ENCODE data around the gene RBMX.

The RBMX gene

DNA sequence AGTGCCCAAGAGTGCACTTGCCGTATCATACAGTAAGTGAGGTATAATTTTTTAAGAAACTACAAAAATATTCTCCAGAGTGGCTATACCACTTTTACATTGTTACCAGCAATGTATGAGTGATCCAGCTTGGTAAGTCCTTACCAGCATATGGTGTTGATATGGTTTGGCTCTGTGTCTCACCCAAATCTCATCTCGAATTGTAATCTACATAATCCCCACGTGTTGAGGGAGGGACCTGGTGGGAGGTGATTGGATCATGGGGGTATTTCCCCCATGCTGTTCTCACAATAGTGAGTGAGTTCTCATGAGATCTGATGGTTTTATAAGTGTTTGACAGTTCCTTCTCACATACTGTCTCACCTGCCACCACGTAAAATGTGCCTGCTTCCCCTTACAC lies 44.8 kb downstream of the RBMX start:
- Histone ChIP-seq H3K36me3 (ENCODE audit: control insufficient read depth, insufficient read depth, low read length) (no peaks in the 10 kb centered on the region; the same call in none of the 2 replicates), H3K4me3 (ENCODE audit: low read depth, low read length) (no peak overlapping the region), H3K27me3 (ENCODE audit: control insufficient read depth, insufficient read depth, low read length) (no peaks in the 10 kb centered on the region), H3K4me1 (ENCODE audit: control insufficient read depth, insufficient read depth, low read length) (0 out of 2 replicates have a peak, but pooled peaks cover 4% of the 10 kb centered on the region), H3K9me3 (ENCODE audit: control insufficient read depth, insufficient read depth, low read depth, low read length) (no peaks in the 10 kb centered on the region), H3K27ac (ENCODE audit: low read depth, low read length) (no peak overlapping the region), H3K9ac (ENCODE audit: low read length) (no peak overlapping the region)

- Histone ChIP-seq H3K4me1 (ENCODE audit: control insufficient read depth, insufficient read depth, low read length) (no peaks in the 10 kb centered on the region), H3K9me3 (ENCODE audit: control insufficient read depth, insufficient read depth, low read depth, low read length) (0 out of 2 replicates have a peak, but pooled peaks cover 2% of the 10 kb centered on the region), H3K36me3 (ENCODE audit: control insufficient read depth, insufficient read depth, low read length) (no peaks in the 10 kb centered on the region), H3K9ac (ENCODE audit: low read length) (no peak overlapping the region), H3K27ac (ENCODE audit: low read depth, low read length) (no peak overlapping the region), H3K27me3 (ENCODE audit: control insufficient read depth, insufficient read depth, low read length) (no peaks in the 10 kb centered on the region), H3K4me3 (ENCODE audit: low read depth, low read length) (no peak overlapping the region)
These were observed 51.1 kb downstream of the RBMX start for GRCh38 chrX:136829413-136829812.

DNA sequence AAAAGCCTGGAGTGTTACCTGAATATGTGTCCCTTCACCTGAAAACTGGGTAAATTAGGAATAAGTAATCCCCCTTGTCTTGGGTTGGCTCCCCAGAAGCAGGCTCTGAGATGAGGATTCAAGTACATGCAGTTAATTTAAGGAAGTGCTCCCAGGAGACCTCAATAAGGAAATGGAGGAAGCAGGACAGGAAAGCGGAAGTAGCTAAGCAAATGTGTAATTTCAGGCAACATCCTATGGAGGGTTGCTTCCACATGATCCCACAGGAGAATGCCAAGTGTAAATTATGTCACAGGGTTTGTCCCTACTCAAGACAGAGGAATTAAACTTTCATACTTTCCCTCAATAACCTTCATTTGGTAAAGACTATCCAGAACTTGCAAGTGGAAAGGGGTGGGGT lies 51.7 kb downstream of the RBMX start:
- H3K9ac ChIP-seq (ENCODE audit: low read length), result no peak overlapping the region
- no peak overlapping the region for H3K27ac ChIP-seq (ENCODE audit: low read depth, low read length)
- H3K4me1 ChIP-seq (ENCODE audit: control insufficient read depth, insufficient read depth, low read length), result no peaks in the 10 kb centered on the region
- H3K27me3 ChIP-seq (ENCODE audit: control insufficient read depth, insufficient read depth, low read length), result no peaks in the 10 kb centered on the region
- no peaks in the 10 kb centered on the region for H3K36me3 ChIP-seq (ENCODE audit: control insufficient read depth, insufficient read depth, low read length)
- H3K4me3 ChIP-seq (ENCODE audit: low read depth, low read length), result no peak overlapping the region
- 0 out of 2 replicates have a peak, but pooled peaks cover 4% of the 10 kb centered on the region for H3K9me3 ChIP-seq (ENCODE audit: control insufficient read depth, insufficient read depth, low read depth, low read length)

DNA sequence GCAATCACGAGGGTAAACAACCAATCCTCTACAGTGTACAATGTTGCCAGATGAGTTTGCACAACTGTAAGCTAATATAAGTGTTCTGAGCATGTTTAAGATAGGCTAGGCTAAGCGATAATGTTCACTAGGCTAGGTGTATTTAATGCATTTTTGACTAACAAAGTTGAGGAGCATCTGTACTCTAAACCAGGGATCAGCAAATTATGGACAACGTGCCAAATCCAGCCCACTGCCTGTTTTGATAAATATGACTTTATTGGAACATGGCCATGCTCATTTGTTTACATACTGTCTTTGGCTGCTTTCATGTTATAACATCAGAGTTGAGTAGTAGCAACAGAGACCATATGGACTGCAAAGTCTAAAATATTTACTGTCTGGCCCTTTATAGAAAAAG lies 53.5 kb downstream of the RBMX start:
- H3K36me3 ChIP-seq (ENCODE audit: control insufficient read depth, insufficient read depth, low read length), result no peaks in the 10 kb centered on the region
- no peak overlapping the region for H3K9ac ChIP-seq (ENCODE audit: low read length)
- no peaks in the 10 kb centered on the region for H3K27me3 ChIP-seq (ENCODE audit: control insufficient read depth, insufficient read depth, low read length)
- no peaks in the 10 kb centered on the region for H3K4me1 ChIP-seq (ENCODE audit: control insufficient read depth, insufficient read depth, low read length)
- H3K27ac ChIP-seq (ENCODE audit: low read depth, low read length), result no peak overlapping the region
- H3K4me3 ChIP-seq (ENCODE audit: low read depth, low read length), result no peak overlapping the region
- H3K9me3 ChIP-seq (ENCODE audit: control insufficient read depth, insufficient read depth, low read depth, low read length), result 0 out of 2 replicates have a peak, but pooled peaks cover 4% of the 10 kb centered on the region

DNA sequence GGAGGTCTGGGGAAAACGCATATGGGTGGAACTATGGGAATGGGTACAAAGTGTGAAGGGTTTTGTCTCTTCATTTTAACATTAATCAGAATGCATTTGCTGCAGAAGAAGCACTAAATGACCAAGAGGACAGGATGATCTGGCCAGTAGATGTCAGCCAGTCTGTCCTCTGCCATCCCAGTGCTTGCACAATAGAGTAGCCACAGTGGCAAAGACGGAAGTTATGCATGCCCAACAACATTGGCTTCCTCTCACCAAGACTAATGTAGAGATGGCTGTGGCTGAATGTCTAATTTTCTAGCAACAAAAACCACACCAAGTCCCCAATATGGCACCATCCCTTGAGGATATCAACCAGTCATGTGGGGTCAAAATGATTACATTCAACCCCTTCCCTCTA lies 54.8 kb downstream of the RBMX start:
- Histone ChIP-seq H3K27me3 (ENCODE audit: control insufficient read depth, insufficient read depth, low read length) (no peaks in the 10 kb centered on the region), H3K4me3 (ENCODE audit: low read depth, low read length) (no peak overlapping the region), H3K9me3 (ENCODE audit: control insufficient read depth, insufficient read depth, low read depth, low read length) (0 out of 2 replicates have a peak, but pooled peaks cover 4% of the 10 kb centered on the region), H3K4me1 (ENCODE audit: control insufficient read depth, insufficient read depth, low read length) (no peaks in the 10 kb centered on the region), H3K27ac (ENCODE audit: low read depth, low read length) (no peak overlapping the region), H3K9ac (ENCODE audit: low read length) (no peak overlapping the region), H3K36me3 (ENCODE audit: control insufficient read depth, insufficient read depth, low read length) (no peaks in the 10 kb centered on the region)

All from HUES6 (cell line).